K562 (cell line): ENCODE measurements around the gene GAL3ST2.

Experiments used
- ARHGAP35 ChIP-seq: fragments of 450-650 bp; IDR thresholded peaks from 2 replicates; pipeline ENCODE4 v1.6.1; 2018; ENCODE audit not compliant: partially characterized antibody
- CHCHD3 ChIP-seq: fragments of 250-450 bp; sonication (Bioruptor Pico); IDR thresholded peaks from 2 replicates; pipeline ENCODE4 v2.1.2; 2022; ENCODE audit warnings: mild to moderate bottlenecking
- CTCF ChIP-seq, 3 experiments: IDR thresholded peaks in 2 of 3; conservative IDR thresholded peaks in 1 of 3; 2 replicates each; pipeline ENCODE4 v1.5.1; 2011 to 2012; ENCODE audit warnings: low read length in 3 of 3, mild to moderate bottlenecking in 3 of 3, control low read depth in 2 of 3, improper control_type of control experiment in 1 of 3, inconsistent platforms in 1 of 3, low read depth in 1 of 3, mixed read lengths in 1 of 3, moderate library complexity in 1 of 3; ENCODE audit not compliant: insufficient read depth in 2 of 3
- ELF4 ChIP-seq: fragments of 450-650 bp; formaldehyde crosslinking; IDR thresholded peaks from 2 replicates; pipeline ENCODE4 v1.4.0; 2022; ENCODE audit warnings: missing genetic modification characterization
- ILF3 ChIP-seq: fragments of 450-650 bp; IDR thresholded peaks from 2 replicates; pipeline ENCODE4 v1.6.1; 2018; ENCODE audit warnings: antibody characterized with exemption, mild to moderate bottlenecking, moderate library complexity, borderline replicate concordance
- PTTG1 ChIP-seq: fragments of 450-650 bp; IDR thresholded peaks from 2 replicates; pipeline ENCODE4 v1.6.1; 2016; ENCODE audit warnings: low read depth, mild to moderate bottlenecking, missing genetic modification characterization, missing compliant biosample characterization
- REST ChIP-seq, 2 experiments: fragments of 450-650 bp; formaldehyde crosslinking in 1 of 2; IDR thresholded peaks; 2 replicates each; pipeline versions ENCODE4 v1.4.0 to v1.6.1; 2014 to 2020; ENCODE audit warnings: mild to moderate bottlenecking in 2 of 2, borderline replicate concordance in 1 of 2, low read depth in 1 of 2
- RFX5 ChIP-seq: IDR thresholded peaks from 2 replicates; pipeline ENCODE4 v1.6.1; 2011; ENCODE audit warnings: low read depth, mild to moderate bottlenecking, improper control_type of control experiment, low read length
- SP1 ChIP-seq: sonication (generic); formaldehyde crosslinking; IDR thresholded peaks from 2 replicates; pipeline ENCODE4 v1.8.1; 2022; ENCODE audit warnings: mild to moderate bottlenecking, missing genetic modification reagents
- TAF1 ChIP-seq: IDR thresholded peaks from 2 replicates; pipeline ENCODE4 v1.6.1; 2011; ENCODE audit warnings: mild to moderate bottlenecking, low read length, moderate library complexity; ENCODE audit not compliant: insufficient read depth, control insufficient read depth, severe bottlenecking; ENCODE audit errors: extremely low read depth
- ZNF609 ChIP-seq: sonication (generic); formaldehyde crosslinking; IDR thresholded peaks from 2 replicates; pipeline ENCODE4 v1.8.1; 2023; ENCODE audit warnings: missing genetic modification reagents, mild to moderate bottlenecking, borderline replicate concordance

GRCh38 chr2:241803387-241804325 is 27.0 kb downstream of the GAL3ST2 start:
- TF ChIP-seq REST (IDR thresholded peaks at IDR 0.05; ENCODE audit: borderline replicate concordance) (no peak), REST (CRISPR knock-in tag; IDR thresholded peaks at IDR 0.05; ENCODE audit: low read depth) (no peak), SP1 (no peak), RFX5 (no peak), CHCHD3 (CRISPR knock-in tag) (no peak), ZNF609 (CRISPR knock-in tag) (no peak), ARHGAP35 (no peak), PTTG1 (tag) (no peak), CTCF (IDR thresholded peaks at IDR 0.05 in 2 of 3, conservative IDR thresholded peaks at IDR 0.05 in 1 of 3; ENCODE audit: insufficient read depth in 2 of 3, low read depth in 1 of 3, low read length in 3 of 3) (no peak), ILF3 (no peak), ELF4 (no peak), TAF1 (no peak)
